Mucosa of descending colon (tissue), 3 donors: ENCODE results near the gene CYP27C1. TPM values are rescaled to one million over a fixed set of nuclear protein-coding genes. Genes with fewer than 3 reads are reported as not detected.

Source experiments
- ATAC-seq: fragments of 200-7000 bp; cut with Tn5 transposase; one replicate; pipeline ENCODE4 v1.9.1; 2020; ENCODE audit warnings: mild to moderate bottlenecking, moderate library complexity
- DNase-seq, 3 donors: peaks; one replicate each; pipeline ENCODE4 v3.0.0-alpha.2; 2020
- H3K36me3 ChIP-seq: fragments of 200-600 bp; one replicate; pipeline ENCODE4 v1.8.0; 2021; ENCODE audit warnings: low read depth, mild to moderate bottlenecking
- H3K4me1 ChIP-seq: fragments of 200-600 bp; one replicate; pipeline ENCODE4 v1.8.0; 2021; ENCODE audit warnings: low read depth, mild to moderate bottlenecking
- H3K4me3 ChIP-seq: fragments of 200-600 bp; one replicate; pipeline ENCODE4 v1.8.0; 2021; ENCODE audit warnings: mild to moderate bottlenecking
- H3K9me3 ChIP-seq: fragments of 200-600 bp; one replicate; pipeline ENCODE4 v1.8.0; 2021; ENCODE audit warnings: mild to moderate bottlenecking
- intact Hi-C, 2 donors: fragments of 100-400 bp; cut with DNase I in 1 of 2; cut with micrococcal nuclease in 1 of 2; formaldehyde crosslinking; loops; one replicate each; pipeline versions ENCODE4 v1.11.0 to v1.11.1; 2022; cut with DNase I, micrococcal nuclease
- total RNA-seq, 3 donors: library from RNA; stranded (reverse); fragmentation: NEBNext Ultra II Directional in 2 of 3; extraction: Animal tissue kit (Norgen Biotek cat#: 25700) in 2 of 3; gene quantifications; one replicate each; pipeline versions ENCODE4 v1.2.1 to v1.2.4, GENCODE V29; 2021 to 2023
- TF ChIP-seq, protein P1 (sequence below): fragments of 200-600 bp; IDR thresholded peaks from one replicate; pipeline ENCODE4 v1.8.0; 2022; ENCODE audit warnings: antibody characterized with exemption, mild to moderate bottlenecking
- donor health status: DM: no; HTN: no; CAD: no; lungs with moderate emphysema.
- donor health status: DM: no; HTN: no; CAD: no.
- donor health status: DM: no; HTN: yes; CAD: no.

CYP27C1 gene
- total RNA-seq, 3 donors from 2014 or later, result 0.17 to 0.82 (median 0.63) TPM

DNA sequence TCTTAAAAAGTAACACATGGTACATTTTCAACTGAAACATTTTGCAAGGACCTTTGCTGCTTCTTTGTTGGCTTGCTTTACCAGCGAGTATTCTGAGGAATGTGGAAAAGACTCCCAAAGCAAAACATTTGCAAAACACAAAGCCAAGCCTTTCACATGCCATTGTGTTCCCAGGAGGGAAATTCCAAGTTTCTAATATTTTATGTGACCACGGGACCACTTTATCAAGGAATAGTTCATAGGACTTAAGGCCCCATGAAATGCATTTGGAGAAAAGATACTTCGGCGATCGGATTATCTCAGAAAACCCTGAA, 26.2 kb downstream of the CYP27C1 start:
- ATAC-seq (no peak), DNase-seq (no peak)
- Histone ChIP-seq H3K4me1 (peaks cover 3% of the 10 kb centered on the region), H3K9me3 (no peaks in the 10 kb centered on the region), H3K36me3 (no peaks in the 10 kb centered on the region), H3K4me3 (no peak overlapping the region)
- TF ChIP-seq, protein P1, sequence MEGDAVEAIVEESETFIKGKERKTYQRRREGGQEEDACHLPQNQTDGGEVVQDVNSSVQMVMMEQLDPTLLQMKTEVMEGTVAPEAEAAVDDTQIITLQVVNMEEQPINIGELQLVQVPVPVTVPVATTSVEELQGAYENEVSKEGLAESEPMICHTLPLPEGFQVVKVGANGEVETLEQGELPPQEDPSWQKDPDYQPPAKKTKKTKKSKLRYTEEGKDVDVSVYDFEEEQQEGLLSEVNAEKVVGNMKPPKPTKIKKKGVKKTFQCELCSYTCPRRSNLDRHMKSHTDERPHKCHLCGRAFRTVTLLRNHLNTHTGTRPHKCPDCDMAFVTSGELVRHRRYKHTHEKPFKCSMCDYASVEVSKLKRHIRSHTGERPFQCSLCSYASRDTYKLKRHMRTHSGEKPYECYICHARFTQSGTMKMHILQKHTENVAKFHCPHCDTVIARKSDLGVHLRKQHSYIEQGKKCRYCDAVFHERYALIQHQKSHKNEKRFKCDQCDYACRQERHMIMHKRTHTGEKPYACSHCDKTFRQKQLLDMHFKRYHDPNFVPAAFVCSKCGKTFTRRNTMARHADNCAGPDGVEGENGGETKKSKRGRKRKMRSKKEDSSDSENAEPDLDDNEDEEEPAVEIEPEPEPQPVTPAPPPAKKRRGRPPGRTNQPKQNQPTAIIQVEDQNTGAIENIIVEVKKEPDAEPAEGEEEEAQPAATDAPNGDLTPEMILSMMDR, result no peak
- intact Hi-C loops, result no loop called here

DNA sequence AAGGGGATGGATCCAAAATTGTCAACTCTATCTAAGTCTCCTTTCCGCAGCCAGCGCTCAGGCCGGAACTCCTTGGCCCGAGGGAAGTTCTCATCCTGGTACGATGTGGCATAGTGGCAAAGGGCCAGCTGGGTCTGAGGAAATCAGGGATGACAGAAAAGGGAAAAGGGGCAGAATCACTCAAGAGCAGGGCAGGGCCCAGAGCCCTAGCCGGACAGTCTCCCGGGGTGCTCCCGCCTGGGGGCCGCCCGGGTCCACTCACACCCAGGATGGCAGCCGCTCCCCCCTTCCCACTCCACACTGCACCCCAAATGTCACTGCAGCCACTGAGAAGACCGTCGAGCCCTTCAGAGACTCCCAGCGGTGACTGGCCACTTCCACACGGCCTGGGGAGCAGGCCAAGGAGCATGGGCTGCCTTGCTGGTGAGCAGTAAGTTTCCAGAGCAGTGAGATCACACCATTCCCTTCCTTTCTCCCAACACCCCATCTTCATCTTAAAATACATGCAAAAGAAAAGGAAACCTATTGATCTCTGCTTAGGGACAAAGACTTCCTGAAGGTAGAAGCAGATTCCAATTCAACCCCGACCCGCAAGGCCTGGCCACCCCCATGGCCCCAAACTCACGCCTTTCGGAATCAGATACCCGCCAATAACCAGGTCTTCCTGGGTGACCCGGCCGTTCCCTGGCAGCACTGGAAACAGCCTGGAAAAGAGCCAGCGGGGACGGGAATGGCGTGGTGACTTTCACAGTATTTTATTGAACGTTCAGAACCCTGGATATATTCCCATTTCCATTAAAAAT, 26.7 kb downstream of the CYP27C1 start:
- intact Hi-C loops, result no loop called here
- Histone ChIP-seq H3K36me3 (no peaks in the 10 kb centered on the region), H3K4me1 (peaks cover 3% of the 10 kb centered on the region), H3K9me3 (no peaks in the 10 kb centered on the region), H3K4me3 (no peak overlapping the region)
- DNase-seq, result peak in 1 of 3 donors; percentile 38
- TF ChIP-seq, protein P1, result no peak
- ATAC-seq, result no peak

DNA sequence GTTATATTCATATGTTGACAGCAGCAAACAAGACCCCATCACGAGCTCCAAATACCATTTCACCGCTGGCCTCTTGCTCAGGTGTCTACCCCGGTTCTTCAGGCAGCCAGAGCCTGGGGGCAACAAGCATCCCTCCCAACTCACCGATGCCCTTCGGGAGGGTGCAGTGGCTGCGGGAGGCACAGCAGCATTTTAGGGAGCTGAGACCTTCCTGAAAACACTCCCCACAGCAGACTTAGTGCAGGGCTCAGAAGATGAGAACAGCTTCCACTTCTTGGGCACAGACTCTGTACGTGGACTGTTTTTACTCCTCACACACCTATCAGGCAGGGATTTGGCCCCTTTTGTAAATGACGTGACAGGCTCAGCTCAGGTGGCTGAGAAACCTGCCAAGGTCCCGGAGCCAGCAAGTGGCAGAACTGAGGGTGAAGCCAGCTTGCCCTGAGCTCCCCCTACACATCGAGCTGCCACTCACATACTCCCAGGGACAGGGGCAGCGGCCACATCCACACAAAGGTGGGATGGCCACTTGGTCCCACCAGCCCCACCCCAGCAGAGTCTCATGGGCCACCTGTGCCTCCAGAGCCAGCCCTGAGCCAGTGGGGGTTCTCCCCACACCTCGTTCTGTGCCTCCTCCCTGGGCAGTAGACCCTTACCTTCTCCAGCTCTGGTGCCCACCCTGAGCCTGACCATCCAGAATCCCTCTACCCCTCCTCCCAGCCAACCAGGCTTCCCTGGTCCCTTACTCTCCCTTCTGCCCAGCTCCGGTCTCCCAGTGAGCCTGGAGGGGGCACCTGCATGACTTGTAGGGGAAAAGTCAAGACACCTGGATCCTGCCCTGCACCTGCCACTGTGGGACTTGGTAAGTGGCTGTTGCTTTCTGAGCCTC, 28.5 kb downstream of the CYP27C1 start:
- ATAC-seq, result no peak
- H3K9me3 ChIP-seq, result no peaks in the 10 kb centered on the region
- H3K36me3 ChIP-seq, result no peaks in the 10 kb centered on the region
- H3K4me3 ChIP-seq, result no peak overlapping the region
- intact Hi-C loops, result no loop called here
- DNase-seq, result no peak
- no peaks in the 10 kb centered on the region for H3K4me1 ChIP-seq
- TF ChIP-seq, protein P1, result no peak

DNA sequence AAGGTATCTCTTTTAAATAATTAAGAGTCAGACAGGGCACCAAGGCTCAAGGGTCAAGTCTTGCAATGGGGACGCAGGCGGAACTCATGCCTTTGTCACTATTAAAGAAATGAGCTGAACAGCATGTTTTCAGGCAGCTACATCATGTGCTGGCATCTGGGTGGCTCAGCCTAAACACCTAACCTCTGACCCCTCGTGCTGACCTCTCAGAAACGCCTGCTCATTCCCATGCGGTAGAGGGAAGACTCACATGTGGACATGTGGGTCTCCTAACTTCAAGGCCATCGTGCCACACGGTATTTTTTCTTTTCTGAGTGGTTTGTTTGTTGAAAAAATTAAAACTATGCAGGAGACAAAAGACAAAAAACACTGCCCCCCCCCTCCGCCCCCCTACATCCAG, 31.3 kb downstream of the CYP27C1 start:
- DNase-seq, result no peak
- intact Hi-C loops, result no loop called here

DNA sequence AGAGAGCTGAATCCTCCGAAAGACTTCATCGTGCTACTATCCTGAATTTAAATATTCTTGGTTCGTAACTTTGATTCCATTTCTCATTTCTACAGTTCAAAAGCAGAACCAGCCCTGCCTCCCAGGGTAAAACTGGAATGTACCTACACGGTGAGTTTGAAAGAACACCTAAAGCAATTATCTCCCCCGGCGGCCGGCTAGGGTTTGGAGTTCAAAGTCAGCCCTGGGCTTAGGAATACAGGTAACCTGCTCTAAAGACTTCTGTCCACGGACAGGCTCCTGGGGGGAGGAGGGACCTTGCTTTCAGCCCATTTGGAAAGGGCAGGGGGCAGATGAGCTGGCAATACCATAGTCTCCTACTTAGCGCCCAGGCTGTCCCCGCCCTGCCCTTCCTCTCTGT, 32.3 kb downstream of the CYP27C1 start:
- TF ChIP-seq, protein P1, result no peak
- Histone ChIP-seq H3K4me3 (no peak overlapping the region), H3K36me3 (no peaks in the 10 kb centered on the region), H3K9me3 (no peaks in the 10 kb centered on the region), H3K4me1 (no peaks in the 10 kb centered on the region)
- intact Hi-C loops, result no loop called here
- ATAC-seq (no peak), DNase-seq (no peak)

More for the DNA sequence above, 31.3 kb downstream of the CYP27C1 start:
- H3K4me3 ChIP-seq, result no peak overlapping the region
- H3K36me3 ChIP-seq, result no peaks in the 10 kb centered on the region
- no peaks in the 10 kb centered on the region for H3K9me3 ChIP-seq
- no peak for ATAC-seq
- no peaks in the 10 kb centered on the region for H3K4me1 ChIP-seq
- TF ChIP-seq, protein P1, result no peak
